HG03066 (cell line): ENCODE data around the gene FCGR1A.
"Not testable (repeated sequence)": the region's sequence is repeated elsewhere in the genome, so short reads cannot be mapped to it uniquely, and the experiment has no call there.

Experiments
- ATAC-seq: cut with Tn5 transposase; IDR thresholded peaks from one replicate; pipeline ENCODE4 v1.9.1; 2021; ENCODE audit warnings: low read depth; ENCODE audit not compliant: unreplicated experiment

FCGR1A gene

DNA sequence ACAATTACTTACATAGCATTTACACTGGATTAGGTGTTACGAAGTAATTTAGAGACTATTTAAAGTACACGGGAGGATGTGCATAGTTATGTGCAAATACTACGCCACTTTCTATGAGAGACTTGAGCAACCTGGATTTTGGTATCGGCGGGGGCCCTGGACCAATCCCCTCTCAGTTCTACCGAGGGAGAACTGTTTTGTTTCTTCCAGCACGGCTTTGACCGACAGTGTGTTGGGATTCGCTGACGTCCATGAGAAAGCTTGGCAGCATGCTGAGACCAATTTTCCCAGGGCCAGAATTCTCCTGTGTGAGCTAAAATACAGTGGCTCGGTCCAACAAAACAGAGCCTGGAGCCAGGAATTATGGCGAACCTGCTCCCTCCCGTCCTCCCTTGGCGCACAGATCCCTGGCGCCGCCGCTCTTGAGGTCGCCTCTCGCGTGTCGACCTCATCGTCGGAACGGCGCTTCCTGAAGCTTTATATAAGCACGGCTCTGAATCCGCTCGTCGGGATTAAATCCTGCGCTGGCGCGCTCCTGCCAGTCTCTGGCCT is 49.3 kb downstream of the FCGR1A start:
- not testable (repeated sequence) for ATAC-seq

GRCh38 chr1:149832316-149833126 is 50.0 kb downstream of the FCGR1A start:
- ATAC-seq: peak; percentile 55

DNA sequence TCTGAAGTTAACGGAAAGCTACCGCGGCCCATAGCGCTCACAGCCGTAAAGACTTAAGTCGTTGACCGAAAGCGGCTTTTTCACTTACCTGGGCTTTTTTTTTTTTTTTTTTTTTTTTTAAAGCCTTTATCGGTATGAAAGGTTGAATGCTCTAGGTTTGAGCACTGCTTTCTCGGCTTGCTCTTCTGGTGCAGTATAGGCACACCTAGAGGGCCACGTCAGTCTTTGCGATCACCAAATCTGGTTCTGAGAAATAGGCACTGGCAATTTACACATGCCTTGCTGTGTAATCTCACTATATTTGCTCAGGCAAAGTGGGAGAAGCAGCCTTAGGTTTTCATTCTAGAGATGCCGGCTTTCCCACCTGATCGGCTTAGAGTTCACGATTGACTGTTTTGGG is 50.6 kb downstream of the FCGR1A start:
- peak; percentile 4 for ATAC-seq

DNA sequence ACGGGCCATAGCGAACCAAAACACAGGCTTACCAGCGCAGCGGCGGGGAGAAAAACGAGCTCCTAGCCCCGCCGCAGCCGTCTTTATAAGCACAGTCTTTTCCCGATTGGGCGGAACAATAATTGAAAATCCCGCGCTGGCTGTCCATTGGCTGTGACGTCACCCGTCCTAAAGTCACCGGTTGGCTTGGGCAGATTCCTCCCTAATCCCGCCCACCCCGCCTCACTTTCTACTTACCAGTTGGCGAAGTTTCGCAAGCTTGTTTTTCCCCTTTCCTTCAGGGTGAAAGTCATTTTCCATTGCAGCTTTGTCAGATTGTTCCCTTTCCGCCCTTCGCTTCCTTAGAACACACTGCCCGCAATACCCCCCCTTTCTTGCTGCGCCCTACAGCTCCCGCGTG is 58.7 kb downstream of the FCGR1A start:
- ATAC-seq: peak; percentile 25
